ENCODE results near the gene SUZ12. TPM values are rescaled to one million over a fixed set of nuclear protein-coding genes. Genes with fewer than 3 reads are reported as not detected.

Gene SUZ12
- polyA plus RNA-seq, 2 of the 4 experiments (the other 2 are of a cell fraction) = 38.6 to 54.6 TPM

DNA sequence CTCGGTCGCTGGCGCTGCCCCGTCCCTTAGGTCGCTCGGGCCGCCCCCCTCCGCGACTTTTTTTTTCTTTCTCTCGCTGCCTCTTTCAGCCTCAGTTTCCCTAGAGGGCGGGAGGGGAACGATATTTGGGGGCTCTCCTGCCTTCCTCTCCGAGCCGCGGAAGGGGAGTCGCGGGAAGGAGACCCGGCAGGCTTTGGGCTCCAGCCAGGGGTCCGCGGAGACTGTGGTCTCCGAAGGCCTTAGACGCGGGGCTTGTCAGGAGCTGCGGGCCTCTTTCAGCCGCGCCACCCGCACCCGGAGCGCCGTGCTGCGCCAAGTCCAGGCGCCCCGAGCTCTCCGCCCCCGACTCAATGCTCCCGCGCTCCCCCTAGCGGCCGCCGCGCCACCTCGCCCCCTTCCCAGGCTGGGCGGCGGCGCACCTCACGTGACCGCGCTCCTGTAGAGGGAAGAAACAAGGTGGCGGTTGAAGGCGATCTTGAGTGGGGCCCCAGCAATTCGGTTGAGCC, 70.2 kb downstream of the SUZ12 start, which contains the start of gene LRRC37B (continued):
- TF ChIP-seq MAX (IDR thresholded peaks at IDR 0.05) = peak; percentile 86
- TF ChIP-seq RCOR1 (IDR thresholded peaks at IDR 0.05; ENCODE audit: low read depth, low read length) = no peak
- peak; percentile 66 for TF ChIP-seq SMC3 (IDR thresholded peaks at IDR 0.05)
- TF ChIP-seq, protein P1, sequence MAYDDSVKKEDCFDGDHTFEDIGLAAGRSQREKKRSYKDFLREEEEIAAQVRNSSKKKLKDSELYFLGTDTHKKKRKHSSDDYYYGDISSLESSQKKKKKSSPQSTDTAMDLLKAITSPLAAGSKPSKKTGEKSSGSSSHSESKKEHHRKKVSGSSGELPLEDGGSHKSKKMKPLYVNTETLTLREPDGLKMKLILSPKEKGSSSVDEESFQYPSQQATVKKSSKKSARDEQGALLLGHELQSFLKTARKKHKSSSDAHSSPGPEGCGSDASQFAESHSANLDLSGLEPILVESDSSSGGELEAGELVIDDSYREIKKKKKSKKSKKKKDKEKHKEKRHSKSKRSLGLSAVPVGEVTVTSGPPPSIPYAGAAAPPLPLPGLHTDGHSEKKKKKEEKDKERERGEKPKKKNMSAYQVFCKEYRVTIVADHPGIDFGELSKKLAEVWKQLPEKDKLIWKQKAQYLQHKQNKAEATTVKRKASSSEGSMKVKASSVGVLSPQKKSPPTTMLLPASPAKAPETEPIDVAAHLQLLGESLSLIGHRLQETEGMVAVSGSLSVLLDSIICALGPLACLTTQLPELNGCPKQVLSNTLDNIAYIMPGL (CRISPR knock-in tag; IDR thresholded peaks at IDR 0.05; ENCODE audit: borderline replicate concordance) = peak; percentile 60; the same call in 1 of the 2 replicates
- no peak for TF ChIP-seq TP53 (CRISPR knock-in tag; IDR thresholded peaks at IDR 0.05)
- TF ChIP-seq HOXB13 (CRISPR knock-in tag; IDR thresholded peaks at IDR 0.05; ENCODE audit: low read depth) = no peak
- no peak for TF ChIP-seq EHF (CRISPR knock-in tag; IDR thresholded peaks at IDR 0.05)
- TF ChIP-seq POLR2A (IDR thresholded peaks at IDR 0.05; ENCODE audit: low read length) = peak; percentile 43
- no peak for TF ChIP-seq CBX8 (IDR thresholded peaks at IDR 0.05)
- TF ChIP-seq CEBPB (IDR thresholded peaks at IDR 0.05) = no peak
- TF ChIP-seq RARB (CRISPR knock-in tag; IDR thresholded peaks at IDR 0.05) = no peak
- TF ChIP-seq ZFP36 (IDR thresholded peaks at IDR 0.05; ENCODE audit: borderline replicate concordance, partially characterized antibody) = no peak
- TF ChIP-seq JUN (IDR thresholded peaks at IDR 0.05) = no peak; a peak in 3 of 5 replicates
- no peak for TF ChIP-seq RFX5 (IDR thresholded peaks at IDR 0.05)
- 0 out of 2 replicates have a peak, but pooled peaks have one; percentile 41 for TF ChIP-seq HOXB5 (CRISPR knock-in tag; IDR thresholded peaks at IDR 0.05)
- TF ChIP-seq JUNB (IDR thresholded peaks at IDR 0.05) = no peak
- TF ChIP-seq CBX2 (IDR thresholded peaks at IDR 0.05; ENCODE audit: borderline replicate concordance, low read depth) = no peak
- TF ChIP-seq FOXS1 (CRISPR knock-in tag; IDR thresholded peaks at IDR 0.05) = no peak
- no peak for TF ChIP-seq POLR2AphosphoS2 (conservative IDR thresholded peaks at IDR 0.05; ENCODE audit: low read length)
- no peak for TF ChIP-seq RNF2 (IDR thresholded peaks at IDR 0.05; ENCODE audit: borderline replicate concordance, low read depth)
- no peak for TF ChIP-seq FOSL2 (IDR thresholded peaks at IDR 0.05)
- TF ChIP-seq FOSL2 (CRISPR knock-in tag; IDR thresholded peaks at IDR 0.05) = no peak
- peak; percentile 77 for TF ChIP-seq MAZ (IDR thresholded peaks at IDR 0.05; ENCODE audit: borderline replicate concordance, low read depth, low read length)
- TF ChIP-seq, protein P2, sequence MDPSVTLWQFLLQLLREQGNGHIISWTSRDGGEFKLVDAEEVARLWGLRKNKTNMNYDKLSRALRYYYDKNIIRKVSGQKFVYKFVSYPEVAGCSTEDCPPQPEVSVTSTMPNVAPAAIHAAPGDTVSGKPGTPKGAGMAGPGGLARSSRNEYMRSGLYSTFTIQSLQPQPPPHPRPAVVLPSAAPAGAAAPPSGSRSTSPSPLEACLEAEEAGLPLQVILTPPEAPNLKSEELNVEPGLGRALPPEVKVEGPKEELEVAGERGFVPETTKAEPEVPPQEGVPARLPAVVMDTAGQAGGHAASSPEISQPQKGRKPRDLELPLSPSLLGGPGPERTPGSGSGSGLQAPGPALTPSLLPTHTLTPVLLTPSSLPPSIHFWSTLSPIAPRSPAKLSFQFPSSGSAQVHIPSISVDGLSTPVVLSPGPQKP (IDR thresholded peaks at IDR 0.05; ENCODE audit: low read depth, low read length) = no peak
- TF ChIP-seq BHLHE40 (IDR thresholded peaks at IDR 0.05; ENCODE audit: low read depth, low read length) = peak; percentile 87
- TF ChIP-seq ZSCAN20 (CRISPR knock-in tag; IDR thresholded peaks at IDR 0.05) = no peak
- no peak for TF ChIP-seq ATOH8 (CRISPR knock-in tag; IDR thresholded peaks at IDR 0.05; ENCODE audit: low read depth)

Data from A549 (cell line).